Measurements from ENCODE around the gene CPA4. TPM values are rescaled to one million over a fixed set of nuclear protein-coding genes. Genes with fewer than 3 reads are reported as not detected.
A peak's percentile ranks its signal among the peaks of the same experiment; 100 is the strongest.

CPA4 gene
- total RNA-seq, 4 donors from 2014 or later: 68.7 to 116 (median 83.0) TPM

- WGBS: 92% methylated on average over 4 of the region's 4 CpGs
- H3K36me3 ChIP-seq: no peaks in the 10 kb centered on the region
- H3K4me1 ChIP-seq: peaks cover 32% of the 10 kb centered on the region
- H3K9me3 ChIP-seq: peaks cover 3% of the 10 kb centered on the region
- H3K27me3 ChIP-seq: no peaks in the 10 kb centered on the region
- H3K27ac ChIP-seq: no peak overlapping the region
- no peak overlapping the region for H3K4me3 ChIP-seq
- TF ChIP-seq, protein P1, sequence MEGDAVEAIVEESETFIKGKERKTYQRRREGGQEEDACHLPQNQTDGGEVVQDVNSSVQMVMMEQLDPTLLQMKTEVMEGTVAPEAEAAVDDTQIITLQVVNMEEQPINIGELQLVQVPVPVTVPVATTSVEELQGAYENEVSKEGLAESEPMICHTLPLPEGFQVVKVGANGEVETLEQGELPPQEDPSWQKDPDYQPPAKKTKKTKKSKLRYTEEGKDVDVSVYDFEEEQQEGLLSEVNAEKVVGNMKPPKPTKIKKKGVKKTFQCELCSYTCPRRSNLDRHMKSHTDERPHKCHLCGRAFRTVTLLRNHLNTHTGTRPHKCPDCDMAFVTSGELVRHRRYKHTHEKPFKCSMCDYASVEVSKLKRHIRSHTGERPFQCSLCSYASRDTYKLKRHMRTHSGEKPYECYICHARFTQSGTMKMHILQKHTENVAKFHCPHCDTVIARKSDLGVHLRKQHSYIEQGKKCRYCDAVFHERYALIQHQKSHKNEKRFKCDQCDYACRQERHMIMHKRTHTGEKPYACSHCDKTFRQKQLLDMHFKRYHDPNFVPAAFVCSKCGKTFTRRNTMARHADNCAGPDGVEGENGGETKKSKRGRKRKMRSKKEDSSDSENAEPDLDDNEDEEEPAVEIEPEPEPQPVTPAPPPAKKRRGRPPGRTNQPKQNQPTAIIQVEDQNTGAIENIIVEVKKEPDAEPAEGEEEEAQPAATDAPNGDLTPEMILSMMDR (IDR thresholded peaks at IDR 0.05): no peak
- TF ChIP-seq POLR2A (IDR thresholded peaks at IDR 0.05) (no peak), EP300 (IDR thresholded peaks at IDR 0.05) (no peak), POLR2AphosphoS5 (IDR thresholded peaks at IDR 0.05) (no peak)
- no peak for DNase-seq (ENCODE audit: low spot score in 2 of 2)
Measured at GRCh38 chr7:130358471-130358870, 65.5 kb downstream of the CPA4 start.

DNA sequence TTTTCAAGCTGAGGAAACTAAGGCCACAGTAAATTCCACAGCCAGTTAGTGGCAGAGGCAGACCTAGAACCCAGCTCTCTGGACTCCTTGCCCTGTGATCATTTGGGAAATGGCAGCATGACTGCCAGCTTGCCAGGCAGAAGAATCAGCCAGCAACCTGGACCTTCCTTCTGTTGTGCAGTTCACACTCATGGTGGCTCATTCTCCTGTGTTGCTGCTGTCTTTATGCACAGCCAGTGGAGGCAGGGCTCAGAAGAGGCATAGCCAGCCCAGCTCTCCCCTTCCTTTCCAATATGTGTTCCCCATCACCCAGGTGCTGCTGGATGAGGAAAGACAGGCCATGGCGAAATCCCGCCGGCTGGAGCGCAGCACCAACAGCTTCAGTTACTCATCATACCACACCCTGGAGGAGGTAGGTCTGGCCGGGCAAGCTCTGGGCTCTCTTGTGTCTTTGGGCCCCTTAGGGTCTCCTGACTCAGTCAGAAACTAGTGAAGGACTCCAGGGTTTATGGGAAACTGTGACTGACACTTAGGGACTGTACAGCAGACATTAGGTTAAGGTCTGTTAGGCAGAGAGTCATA, 66.4 kb downstream of the CPA4 start:
- no peak overlapping the region for H3K27ac ChIP-seq
- no peaks in the 10 kb centered on the region for H3K36me3 ChIP-seq
- peaks cover 39% of the 10 kb centered on the region for H3K4me1 ChIP-seq
- 94% methylated on average over 5 of the region's 5 CpGs for WGBS
- H3K27me3 ChIP-seq: no peaks in the 10 kb centered on the region
- H3K9me3 ChIP-seq: peaks cover 3% of the 10 kb centered on the region
- DNase-seq (ENCODE audit: low spot score in 2 of 2): no peak
- no peak for TF ChIP-seq POLR2AphosphoS5 (IDR thresholded peaks at IDR 0.05)
- TF ChIP-seq, protein P1 (IDR thresholded peaks at IDR 0.05): no peak
- TF ChIP-seq POLR2A (IDR thresholded peaks at IDR 0.05): no peak
- no peak for TF ChIP-seq EP300 (IDR thresholded peaks at IDR 0.05)
- no peak overlapping the region for H3K4me3 ChIP-seq

- H3K9me3 ChIP-seq: peaks cover 3% of the 10 kb centered on the region
- peaks cover 36% of the 10 kb centered on the region for H3K4me1 ChIP-seq
- WGBS: 95% methylated on average over 3 of the region's 3 CpGs
- no peaks in the 10 kb centered on the region for H3K36me3 ChIP-seq
- no peak for TF ChIP-seq POLR2AphosphoS5 (IDR thresholded peaks at IDR 0.05)
- TF ChIP-seq POLR2A (IDR thresholded peaks at IDR 0.05): no peak
- TF ChIP-seq, protein P1 (IDR thresholded peaks at IDR 0.05): no peak
- no peak for TF ChIP-seq EP300 (IDR thresholded peaks at IDR 0.05)
- DNase-seq (ENCODE audit: low spot score in 2 of 2): no peak
- H3K27me3 ChIP-seq: no peaks in the 10 kb centered on the region
- no peak overlapping the region for H3K27ac ChIP-seq
- H3K4me3 ChIP-seq: no peak overlapping the region
Measured at GRCh38 chr7:130360518-130360917, 67.6 kb downstream of the CPA4 start.

DNA sequence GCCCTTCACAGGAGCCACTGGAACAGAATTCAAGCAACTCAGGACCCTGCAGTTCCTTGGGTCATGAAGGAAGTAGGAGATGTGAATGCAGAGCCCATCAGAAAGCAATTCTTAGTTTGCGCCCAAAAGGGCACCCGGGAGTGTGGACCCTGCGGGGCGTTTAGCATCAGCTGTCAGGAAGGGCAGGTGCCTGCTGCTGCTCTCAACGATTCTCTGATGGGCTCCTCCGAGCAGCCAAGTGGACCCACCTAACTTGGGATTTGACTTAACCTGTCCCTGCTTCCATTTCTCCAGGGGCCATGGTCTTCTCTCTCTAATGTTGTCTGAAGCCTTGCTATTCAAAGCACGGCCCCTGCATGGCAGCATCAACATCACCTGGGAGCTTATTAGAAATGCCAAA, 68.7 kb downstream of the CPA4 start:
- no peak for TF ChIP-seq EP300 (IDR thresholded peaks at IDR 0.05)
- Histone ChIP-seq H3K4me1 (peaks cover 25% of the 10 kb centered on the region), H3K27ac (no peak overlapping the region), H3K4me3 (no peak overlapping the region), H3K27me3 (no peaks in the 10 kb centered on the region), H3K9me3 (peaks cover 3% of the 10 kb centered on the region), H3K36me3 (no peaks in the 10 kb centered on the region)
- WGBS: 88% methylated on average over 7 of the region's 7 CpGs
- DNase-seq (ENCODE audit: low spot score in 2 of 2): peak in 1 of 2 donors; percentile 37

DNA sequence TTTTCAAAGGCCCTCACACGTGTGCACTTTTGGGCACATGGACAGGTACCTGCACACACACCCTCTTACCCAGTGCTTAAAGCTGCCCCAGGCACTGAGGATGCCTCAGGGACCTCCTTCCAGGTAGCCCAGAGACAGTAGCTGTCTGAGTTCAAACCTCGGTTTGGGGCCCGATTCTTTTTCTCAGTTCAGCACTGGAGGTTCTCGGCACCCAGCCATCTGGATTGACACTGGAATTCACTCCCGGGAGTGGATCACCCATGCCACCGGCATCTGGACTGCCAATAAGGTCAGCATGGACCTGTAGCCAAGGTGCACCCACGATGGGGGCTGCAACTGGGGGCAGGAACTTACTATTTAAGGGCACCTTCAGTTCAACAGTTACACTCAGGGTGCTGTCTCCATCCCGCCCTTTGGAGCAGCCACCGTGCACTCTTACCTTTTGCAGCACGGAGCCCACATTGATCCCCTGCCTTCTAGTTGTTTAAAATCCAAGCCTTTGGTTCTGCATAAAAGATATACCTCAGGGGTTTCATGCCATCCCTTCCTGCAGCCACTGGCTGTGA, 69.4 kb downstream of the CPA4 start:
- peaks cover 18% of the 10 kb centered on the region for H3K4me1 ChIP-seq
- no peak overlapping the region for H3K4me3 ChIP-seq
- peak in 1 of 2 donors; percentile 50 for DNase-seq (ENCODE audit: low spot score in 2 of 2)
- H3K36me3 ChIP-seq: no peaks in the 10 kb centered on the region
- no peaks in the 10 kb centered on the region for H3K27me3 ChIP-seq
- TF ChIP-seq POLR2AphosphoS5 (IDR thresholded peaks at IDR 0.05) (no peak), POLR2A (IDR thresholded peaks at IDR 0.05) (no peak), EP300 (IDR thresholded peaks at IDR 0.05) (no peak)
- H3K27ac ChIP-seq: no peak overlapping the region
- 97% methylated on average over 5 of the region's 10 CpGs for WGBS
- H3K9me3 ChIP-seq: peaks cover 3% of the 10 kb centered on the region

- Histone ChIP-seq H3K4me1 (peaks cover 14% of the 10 kb centered on the region), H3K9me3 (peaks cover 3% of the 10 kb centered on the region), H3K36me3 (no peaks in the 10 kb centered on the region), H3K27ac (peak overlapping the region; percentile 56), H3K4me3 (no peak overlapping the region), H3K27me3 (no peaks in the 10 kb centered on the region)
- TF ChIP-seq EP300 (IDR thresholded peaks at IDR 0.05) (no peak), POLR2A (IDR thresholded peaks at IDR 0.05) (no peak), POLR2AphosphoS5 (IDR thresholded peaks at IDR 0.05) (no peak)
- TF ChIP-seq, protein P1 (IDR thresholded peaks at IDR 0.05): no peak
- WGBS: 43% methylated on average over 7 of the region's 8 CpGs
- DNase-seq (ENCODE audit: low spot score in 2 of 2): peak in 1 of 2 donors; percentile 54
Measured at GRCh38 chr7:130363026-130363847, 70.3 kb downstream of the CPA4 start.

All from suprapubic skin (tissue), 4 donors.